Peyer's patch (tissue), 4 donors: ENCODE results near the gene DNER.

Experiments
- CTCF ChIP-seq, 6 experiments: fragments of 450-650 bp in 4 of 6; fragments of 200-600 bp in 2 of 6; sonication (generic) in 1 of 6; IDR thresholded peaks; one replicate each; pipeline ENCODE4 v1.5.1; 2017 to 2019; ENCODE audit warnings: antibody characterized with exemption in 6 of 6, mild to moderate bottlenecking in 3 of 6, moderate library complexity in 1 of 6
- POLR2A ChIP-seq, 2 donors: fragments of 450-650 bp; IDR thresholded peaks; one replicate each; pipeline ENCODE4 v1.5.1; 2017; ENCODE audit warnings: antibody characterized with exemption in 2 of 2, mild to moderate bottlenecking in 2 of 2, moderate library complexity in 2 of 2

DNA sequence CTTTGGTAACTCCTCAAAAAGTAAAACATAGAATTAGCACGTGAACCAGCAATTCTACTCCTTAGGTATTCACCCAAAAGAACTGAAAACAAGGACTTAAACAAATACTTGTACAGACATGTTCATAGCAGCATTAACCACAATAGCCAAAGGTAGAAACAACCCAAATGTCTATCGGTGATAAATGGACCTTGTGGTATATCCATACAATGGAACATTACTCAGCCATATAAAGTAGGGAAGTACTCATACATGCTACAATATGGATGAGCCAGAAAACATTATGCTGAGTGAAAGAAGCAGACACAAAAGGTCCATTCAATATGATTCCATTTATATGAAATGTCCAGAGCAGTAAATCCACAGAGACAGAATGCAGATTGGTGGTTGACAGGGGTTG is 182.8 kb downstream of the DNER start:
- TF ChIP-seq CTCF (IDR thresholded peaks at IDR 0.05) (no peak), POLR2A (IDR thresholded peaks at IDR 0.05) (no peak)
